GM10248 (cell line): Measurements from ENCODE around the gene TBX1.
"Not testable (repeated sequence)": the region's sequence is repeated elsewhere in the genome, so short reads cannot be mapped to it uniquely, and the experiment has no call there.

Experiments
- CTCF ChIA-PET: fragments of 300-600 bp; sonication (Branson Sonifier 250); formaldehyde crosslinking; extraction: SDS; loops from one replicate; lab custom pipeline; 2021; ENCODE audit warnings: antibody characterized with exemption; lab: Yijun Ruan, JAX
- POLR2A ChIA-PET: fragments of 350-650 bp; sonication (Branson Sonifier 250); formaldehyde crosslinking; extraction: SDS; loops from one replicate; lab custom pipeline; 2020; ENCODE audit warnings: antibody characterized with exemption; lab: Yijun Ruan, JAX
- DNase-seq: peaks from one replicate; pipeline ENCODE4 v3.0.0; 2012; ENCODE audit errors: extremely low spot score
- TF ChIP-seq, protein P1 (sequence below): IDR thresholded peaks from 2 replicates; pipeline ENCODE4 v1.5.1; 2012; ENCODE audit warnings: mild to moderate bottlenecking, low read depth; ENCODE audit errors: extremely low read depth, missing control alignments, control extremely low read depth

Gene TBX1

DNA sequence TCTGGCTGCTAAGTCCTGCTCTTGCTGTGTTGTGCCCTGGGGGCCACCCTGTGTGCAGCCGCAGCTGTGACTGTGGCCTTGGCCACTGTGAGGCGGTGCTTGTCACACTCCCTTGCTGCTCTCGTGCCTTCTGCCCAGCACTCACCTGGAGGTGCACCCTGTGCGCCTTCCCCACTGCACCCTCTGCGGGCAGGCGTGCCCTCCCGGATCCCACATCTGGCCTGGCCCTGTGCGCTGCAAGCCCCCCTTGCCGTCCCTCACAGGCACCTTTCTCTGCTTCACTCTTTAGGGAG is 27.2 kb downstream of the TBX1 start:
- ChIA-PET CTCF (no interaction called here), POLR2A (no interaction called here)
- TF ChIP-seq, protein P1, sequence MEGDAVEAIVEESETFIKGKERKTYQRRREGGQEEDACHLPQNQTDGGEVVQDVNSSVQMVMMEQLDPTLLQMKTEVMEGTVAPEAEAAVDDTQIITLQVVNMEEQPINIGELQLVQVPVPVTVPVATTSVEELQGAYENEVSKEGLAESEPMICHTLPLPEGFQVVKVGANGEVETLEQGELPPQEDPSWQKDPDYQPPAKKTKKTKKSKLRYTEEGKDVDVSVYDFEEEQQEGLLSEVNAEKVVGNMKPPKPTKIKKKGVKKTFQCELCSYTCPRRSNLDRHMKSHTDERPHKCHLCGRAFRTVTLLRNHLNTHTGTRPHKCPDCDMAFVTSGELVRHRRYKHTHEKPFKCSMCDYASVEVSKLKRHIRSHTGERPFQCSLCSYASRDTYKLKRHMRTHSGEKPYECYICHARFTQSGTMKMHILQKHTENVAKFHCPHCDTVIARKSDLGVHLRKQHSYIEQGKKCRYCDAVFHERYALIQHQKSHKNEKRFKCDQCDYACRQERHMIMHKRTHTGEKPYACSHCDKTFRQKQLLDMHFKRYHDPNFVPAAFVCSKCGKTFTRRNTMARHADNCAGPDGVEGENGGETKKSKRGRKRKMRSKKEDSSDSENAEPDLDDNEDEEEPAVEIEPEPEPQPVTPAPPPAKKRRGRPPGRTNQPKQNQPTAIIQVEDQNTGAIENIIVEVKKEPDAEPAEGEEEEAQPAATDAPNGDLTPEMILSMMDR: no peak
- DNase-seq: no peak

DNA sequence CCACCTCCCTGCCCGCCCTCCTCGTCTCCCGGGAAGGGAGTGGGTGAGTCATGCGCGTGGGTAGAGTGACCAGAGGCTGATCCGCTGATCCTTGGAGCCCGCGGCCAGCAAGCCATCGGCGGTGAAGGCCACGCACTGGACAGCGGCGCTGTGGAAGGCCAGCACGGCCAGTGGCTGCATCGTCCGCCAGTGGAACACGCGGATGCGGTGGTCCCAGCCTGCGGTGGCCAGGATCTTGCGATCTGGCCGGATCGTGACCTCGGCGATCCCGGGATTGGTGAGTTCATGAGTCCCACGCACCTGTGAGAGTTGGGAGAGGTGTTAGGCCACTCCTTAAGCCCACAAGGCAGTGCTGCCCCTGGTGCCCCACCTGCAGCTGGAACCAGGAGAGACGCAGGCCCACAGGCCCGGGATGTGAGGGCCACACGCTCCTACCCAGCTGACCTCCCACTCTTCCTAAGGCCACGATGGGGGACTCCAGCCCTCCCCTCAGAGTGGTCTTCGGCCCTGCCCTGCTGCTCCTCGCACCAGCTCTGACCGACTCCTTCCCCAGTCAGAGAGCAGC is 28.2 kb downstream of the TBX1 start:
- TF ChIP-seq, protein P1: no peak
- no peak for DNase-seq
- POLR2A ChIA-PET: no interaction called here
- CTCF ChIA-PET: no interaction called here

DNA sequence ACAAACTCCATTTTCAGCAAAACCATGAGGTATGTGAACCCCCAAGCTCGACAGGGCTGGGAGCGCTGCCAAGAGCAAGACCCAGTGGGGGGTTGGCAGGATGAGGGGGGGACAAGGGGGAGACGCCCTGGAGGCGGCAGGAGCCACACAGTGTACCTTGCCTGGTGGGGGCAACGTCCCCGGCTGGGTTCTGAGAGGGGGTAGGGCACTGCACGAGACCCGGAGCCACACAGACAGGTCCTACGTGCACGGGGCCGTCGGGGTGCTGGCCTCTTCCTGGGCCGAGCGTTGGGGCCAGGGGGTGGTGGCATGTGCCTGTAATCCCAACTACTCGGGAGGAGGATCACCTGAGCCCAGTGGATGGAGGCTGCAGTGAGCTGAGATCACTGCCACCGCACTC is 28.8 kb downstream of the TBX1 start:
- CTCF ChIA-PET: no interaction called here
- TF ChIP-seq, protein P1: no peak
- DNase-seq: no peak
- POLR2A ChIA-PET: no interaction called here

DNA sequence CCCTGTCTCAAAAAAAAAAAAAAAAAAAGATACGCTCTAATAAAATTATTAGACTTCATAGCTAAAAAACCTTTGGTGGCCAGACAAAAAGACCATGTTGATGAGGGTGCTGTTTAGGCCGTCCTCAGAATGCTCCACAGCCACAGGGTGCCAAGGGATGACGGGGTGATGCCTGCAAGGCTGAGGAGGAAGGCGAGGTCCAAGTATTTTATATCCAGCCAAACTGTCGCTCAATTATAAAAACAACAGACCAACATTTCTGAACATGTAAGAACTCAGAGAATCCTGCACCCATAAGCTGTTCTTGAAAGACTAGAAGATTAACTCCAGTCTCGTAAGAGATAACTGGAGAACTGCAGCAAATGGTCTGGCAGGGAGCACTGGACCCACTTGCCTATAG is 29.2 kb downstream of the TBX1 start:
- CTCF ChIA-PET: interaction anchor here (0.7 kb wide), 1 partner anchor 16 kb away, joined by 3 read pairs; no protein-coding TSS in a partner anchor
- DNase-seq: no peak
- POLR2A ChIA-PET: no interaction called here
- TF ChIP-seq, protein P1: no peak

DNA sequence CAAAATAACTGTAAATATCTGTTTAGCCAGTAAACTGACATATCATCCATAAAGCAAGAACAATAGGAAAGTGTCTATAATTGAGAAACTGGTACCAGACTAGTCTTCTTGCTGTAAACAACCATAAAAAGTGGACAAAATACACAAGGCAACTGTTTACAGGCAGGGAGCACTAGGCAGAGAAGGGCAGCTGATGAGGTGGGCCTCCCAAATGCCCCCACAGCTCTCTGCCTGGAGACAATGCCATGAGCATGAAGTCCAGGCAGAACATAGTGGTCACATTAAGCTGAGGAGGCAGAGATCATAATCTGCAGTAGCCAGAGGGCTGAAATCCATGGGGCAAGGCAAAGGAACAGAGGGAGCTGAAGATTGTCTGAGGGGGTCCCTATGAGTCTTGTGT is 30.7 kb downstream of the TBX1 start:
- DNase-seq: no peak
- ChIA-PET CTCF (interaction anchor here (1.0 kb wide), 1 partner anchor 16 kb away, joined by 3 read pairs; no protein-coding TSS in a partner anchor), POLR2A (no interaction called here)
- TF ChIP-seq, protein P1: no peak

DNA sequence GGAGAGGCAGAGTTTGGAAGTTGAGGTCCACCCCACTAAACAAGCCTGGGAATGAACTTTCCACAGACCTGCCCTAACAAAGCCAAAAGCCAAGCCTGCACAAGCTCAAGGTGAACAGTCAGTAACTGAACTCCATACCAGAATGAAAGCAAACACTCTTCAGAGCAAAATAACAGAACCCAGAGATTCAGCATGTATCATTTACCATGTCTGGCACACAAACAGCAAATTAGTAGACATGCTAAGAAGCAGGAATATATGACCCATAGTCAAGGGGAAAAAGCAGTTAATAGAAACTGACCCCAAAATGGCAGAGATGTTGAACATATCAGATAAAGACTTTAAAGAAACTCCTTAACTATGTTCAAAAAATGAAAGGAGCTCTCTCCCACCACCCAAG is 31.3 kb downstream of the TBX1 start:
- TF ChIP-seq, protein P1: no peak
- DNase-seq: no peak
- CTCF ChIA-PET: interaction anchor here (1.0 kb wide), 1 partner anchor 16 kb away, joined by 3 read pairs; no protein-coding TSS in a partner anchor
- POLR2A ChIA-PET: no interaction called here

DNA sequence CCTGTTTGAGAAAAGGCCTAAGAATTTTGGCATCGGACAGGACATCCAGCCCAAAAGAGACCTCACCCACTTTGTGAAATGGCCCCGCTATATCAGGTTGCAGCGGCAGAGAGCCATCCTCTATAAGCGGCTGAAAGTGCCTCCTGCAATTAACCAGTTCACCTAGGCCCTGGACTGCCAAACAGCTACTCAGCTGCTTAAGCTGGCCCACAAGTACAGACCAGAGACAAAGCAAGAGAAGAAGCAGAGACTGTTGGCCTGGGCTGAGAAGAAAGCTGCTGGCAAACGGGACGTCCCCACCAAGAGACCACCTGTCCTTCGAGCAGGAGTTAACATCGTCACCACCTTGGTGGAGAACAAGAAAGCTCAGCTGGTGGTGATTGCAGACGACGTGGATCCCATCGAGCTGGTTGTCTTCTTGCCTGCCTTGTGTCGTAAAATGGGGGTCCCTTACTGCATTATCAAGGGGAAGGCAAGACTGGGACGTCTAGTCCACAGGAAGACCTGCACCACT is 31.9 kb downstream of the TBX1 start:
- POLR2A ChIA-PET, DNase-seq: not testable (repeated sequence)
- CTCF ChIA-PET: interaction anchor here (0.6 kb wide), 1 partner anchor 120 kb away, joined by 3 read pairs; no protein-coding TSS in a partner anchor
